ENCODE measurements around the gene TBX2. TPM values are rescaled to one million over a fixed set of nuclear protein-coding genes. Genes with fewer than 3 reads are reported as not detected.

TBX2 gene
- total RNA-seq, 1 experiment from 2014 or later: 42.7 TPM

DNA sequence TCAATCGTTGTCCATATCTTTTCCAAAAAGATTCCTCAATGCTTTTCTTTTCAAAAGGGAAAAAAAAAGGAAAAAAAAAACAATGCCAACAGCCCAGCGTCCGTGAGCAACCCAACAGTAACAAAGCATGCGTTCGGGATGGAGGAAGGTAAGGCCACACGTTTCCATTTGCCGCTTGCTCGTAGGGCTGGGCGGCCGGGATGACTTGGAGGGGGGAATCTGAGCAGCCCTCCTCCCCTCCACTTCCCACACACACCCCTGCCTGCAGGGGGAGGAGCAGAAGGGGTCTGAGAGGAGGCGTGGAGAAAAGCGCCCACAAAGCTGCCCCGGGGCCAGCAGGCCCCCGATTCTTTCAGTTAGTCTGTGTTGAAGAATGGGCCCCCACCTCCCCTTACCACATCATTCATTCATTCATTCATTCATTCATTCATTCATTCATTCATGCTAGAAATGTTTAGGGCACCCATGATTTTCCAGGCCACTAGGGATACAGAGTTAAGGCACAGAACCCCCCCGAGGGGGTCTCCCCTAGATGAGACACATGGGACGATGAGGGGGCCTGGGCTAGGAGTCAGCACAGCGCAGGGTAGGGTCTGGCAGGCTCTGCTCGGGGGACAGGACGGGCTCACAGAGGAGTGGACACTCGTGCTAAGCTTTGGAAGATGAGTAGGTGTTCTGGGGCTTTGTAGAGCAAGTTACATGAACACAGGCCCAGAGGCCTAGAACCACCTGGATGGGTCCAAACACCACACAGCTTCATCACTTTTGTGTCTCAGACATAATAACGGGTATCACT lies 10.9 kb upstream of the TBX2 start:
- H3K4me3 ChIP-seq: no peak overlapping the region
- no peaks in the 10 kb centered on the region for H3K9me3 ChIP-seq (replicated peaks)
- no peak overlapping the region for H3K27ac ChIP-seq
- peaks cover 8% of the 10 kb centered on the region; the same call in 1 of the 2 replicates for H3K4me1 ChIP-seq
- no peaks in the 10 kb centered on the region for H3K27me3 ChIP-seq
- no peak for DNase-seq
- H3K36me3 ChIP-seq: no peaks in the 10 kb centered on the region

DNA sequence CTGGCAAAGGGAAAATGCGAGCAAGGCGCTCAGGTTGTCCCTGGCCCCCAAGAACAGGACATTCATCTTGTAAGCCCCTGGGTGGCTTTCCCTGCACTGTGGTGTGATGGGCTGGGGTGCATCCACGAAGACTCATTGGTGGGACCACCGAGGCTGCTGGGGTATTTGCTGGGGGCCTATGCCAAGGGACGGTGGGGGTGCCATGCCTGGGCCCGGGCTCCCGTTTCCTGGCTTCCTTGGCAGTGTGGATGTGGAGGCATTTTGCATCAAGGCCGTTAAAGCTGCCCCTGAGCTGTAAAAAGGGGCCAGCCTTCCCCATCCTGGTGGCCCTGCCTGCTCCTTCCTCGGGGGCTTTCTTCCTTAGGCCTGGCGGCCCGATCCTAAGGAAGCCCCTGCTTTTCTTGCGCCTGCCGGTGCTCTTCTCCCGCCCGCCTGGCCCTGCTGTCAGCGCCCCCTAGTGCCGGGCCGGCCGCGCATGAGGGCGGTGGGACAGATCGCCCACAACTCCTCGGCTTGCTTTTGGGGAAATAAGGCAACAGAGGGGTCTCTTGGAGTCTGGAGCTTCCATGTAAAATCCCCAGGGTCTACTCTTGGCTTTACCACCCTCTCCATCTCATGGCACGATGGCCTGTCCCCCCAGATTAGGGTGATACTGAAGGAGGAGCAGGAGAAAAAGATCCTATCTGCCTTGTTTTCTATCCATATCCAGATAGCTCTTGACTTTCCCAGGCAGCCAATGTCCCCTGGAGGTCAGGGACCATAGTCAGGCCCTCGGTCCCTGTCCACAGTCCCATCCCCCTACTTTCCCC lies 9.8 kb upstream of the TBX2 start:
- H3K4me3 ChIP-seq: no peak overlapping the region
- no peaks in the 10 kb centered on the region for H3K9me3 ChIP-seq (replicated peaks)
- no peak overlapping the region for H3K27ac ChIP-seq
- peaks cover 15% of the 10 kb centered on the region for H3K4me1 ChIP-seq
- H3K27me3 ChIP-seq: no peaks in the 10 kb centered on the region
- H3K36me3 ChIP-seq: no peaks in the 10 kb centered on the region
- DNase-seq: no peak

DNA sequence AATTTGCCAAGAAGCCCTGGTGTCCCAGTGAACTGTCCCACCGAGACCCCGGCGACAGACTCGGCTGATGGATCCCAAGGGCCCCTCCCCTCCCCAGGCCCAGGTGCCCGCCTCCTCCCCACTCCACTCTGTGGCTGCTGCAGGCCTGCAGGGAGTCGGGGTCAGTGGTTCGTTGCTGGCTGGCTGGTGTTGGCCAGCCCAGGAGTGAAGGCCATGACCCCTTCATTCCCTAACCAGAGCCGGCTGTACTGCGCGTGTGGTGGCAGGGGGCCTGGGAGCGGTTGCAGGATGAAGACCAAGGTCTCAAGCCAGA lies 9.2 kb upstream of the TBX2 start:
- H3K4me1 ChIP-seq: peaks cover 17% of the 10 kb centered on the region
- DNase-seq: no peak
- H3K27ac ChIP-seq: no peak overlapping the region

DNA sequence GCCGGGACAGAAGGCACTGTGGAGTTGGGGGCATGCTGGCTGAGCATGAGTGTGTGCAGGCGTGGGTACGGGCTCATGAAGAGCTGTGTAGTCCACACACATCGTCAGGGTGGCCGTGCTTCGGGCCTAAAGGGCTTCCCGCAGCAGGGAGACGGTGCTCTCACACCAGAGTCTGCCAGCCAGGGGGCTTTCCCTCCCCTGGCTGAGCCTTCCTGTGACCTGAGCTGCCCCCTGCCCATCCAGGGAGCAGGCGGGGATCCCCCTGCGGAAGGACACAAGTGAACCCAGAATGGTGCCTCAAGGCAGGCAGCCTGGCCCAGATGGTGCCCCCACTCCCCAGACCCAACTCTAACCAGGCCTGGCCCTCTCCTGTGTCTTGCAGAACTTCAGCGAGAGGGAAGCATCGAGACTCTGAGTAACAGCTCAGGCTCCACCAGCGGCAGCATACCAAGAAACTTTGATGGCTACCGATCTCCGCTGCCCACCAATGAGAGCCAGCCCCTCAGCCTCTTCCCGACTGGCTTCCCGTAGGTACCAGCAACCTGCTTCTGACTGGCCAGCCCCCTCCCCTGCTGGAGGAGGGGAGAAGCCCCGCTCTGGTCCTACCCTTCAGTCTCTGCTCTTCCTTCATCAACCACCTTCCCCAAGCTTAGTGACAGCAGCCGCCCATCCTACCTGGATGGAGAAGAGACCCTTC lies 7.9 kb upstream of the TBX2 start:
- Histone ChIP-seq H3K4me1 (peaks cover 17% of the 10 kb centered on the region), H3K27me3 (no peaks in the 10 kb centered on the region), H3K9me3 (replicated peaks) (no peaks in the 10 kb centered on the region), H3K36me3 (no peaks in the 10 kb centered on the region), H3K4me3 (no peak overlapping the region), H3K27ac (no peak overlapping the region)
- no peak for DNase-seq

More for the DNA sequence above, 9.2 kb upstream of the TBX2 start:
- H3K9me3 ChIP-seq (replicated peaks): no peaks in the 10 kb centered on the region
- no peaks in the 10 kb centered on the region for H3K36me3 ChIP-seq
- H3K27me3 ChIP-seq: no peaks in the 10 kb centered on the region
- no peak overlapping the region for H3K4me3 ChIP-seq

DNA sequence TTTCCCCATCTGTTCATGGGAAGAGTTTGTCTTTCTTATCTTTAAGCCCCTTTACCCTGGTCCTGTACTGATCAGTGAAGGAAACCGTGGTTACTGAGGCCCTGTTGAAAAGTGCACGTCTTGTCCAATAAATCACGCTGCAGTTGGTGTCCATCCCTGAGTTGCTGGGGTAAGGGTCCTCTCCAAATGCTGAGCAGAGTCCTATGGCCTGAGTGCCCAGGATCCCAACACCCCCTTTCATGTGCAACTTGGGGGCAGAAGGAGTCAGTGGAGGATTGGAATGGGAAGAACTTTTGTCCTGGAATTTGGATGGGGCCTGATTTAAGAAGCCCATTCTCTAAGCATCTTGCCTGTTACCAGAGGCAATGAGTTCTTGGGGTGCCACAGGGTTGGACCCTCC lies 7.0 kb upstream of the TBX2 start:
- H3K36me3 ChIP-seq: no peaks in the 10 kb centered on the region
- H3K4me1 ChIP-seq: peaks cover 17% of the 10 kb centered on the region
- H3K4me3 ChIP-seq: no peak overlapping the region
- no peaks in the 10 kb centered on the region for H3K27me3 ChIP-seq
- H3K9me3 ChIP-seq (replicated peaks): no peaks in the 10 kb centered on the region
- no peak for DNase-seq
- no peak overlapping the region for H3K27ac ChIP-seq

DNA sequence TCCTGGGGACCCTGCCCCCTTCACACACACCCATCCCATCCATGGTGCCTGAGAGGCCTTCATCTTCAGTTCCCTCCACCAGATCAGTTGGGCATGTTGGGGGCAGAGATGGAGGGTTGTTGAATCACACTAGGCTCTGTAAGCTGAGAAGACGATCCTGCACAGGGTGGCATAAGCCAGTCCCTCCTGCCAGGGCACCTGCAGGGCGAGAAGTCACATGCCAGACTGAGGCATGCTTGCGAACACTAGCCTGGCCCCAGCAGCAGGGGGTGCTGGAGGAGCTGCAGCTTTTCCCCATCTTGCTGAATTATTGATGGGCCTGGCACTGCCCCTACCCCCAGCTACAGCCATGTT lies 6.1 kb upstream of the TBX2 start:
- no peak overlapping the region; the same call in 1 of the 2 replicates for H3K27ac ChIP-seq
- no peak for DNase-seq
- H3K9me3 ChIP-seq (replicated peaks): no peaks in the 10 kb centered on the region
- H3K4me1 ChIP-seq: peaks cover 17% of the 10 kb centered on the region
- H3K4me3 ChIP-seq: no peak overlapping the region
- H3K36me3 ChIP-seq: no peaks in the 10 kb centered on the region
- H3K27me3 ChIP-seq: no peaks in the 10 kb centered on the region

DNA sequence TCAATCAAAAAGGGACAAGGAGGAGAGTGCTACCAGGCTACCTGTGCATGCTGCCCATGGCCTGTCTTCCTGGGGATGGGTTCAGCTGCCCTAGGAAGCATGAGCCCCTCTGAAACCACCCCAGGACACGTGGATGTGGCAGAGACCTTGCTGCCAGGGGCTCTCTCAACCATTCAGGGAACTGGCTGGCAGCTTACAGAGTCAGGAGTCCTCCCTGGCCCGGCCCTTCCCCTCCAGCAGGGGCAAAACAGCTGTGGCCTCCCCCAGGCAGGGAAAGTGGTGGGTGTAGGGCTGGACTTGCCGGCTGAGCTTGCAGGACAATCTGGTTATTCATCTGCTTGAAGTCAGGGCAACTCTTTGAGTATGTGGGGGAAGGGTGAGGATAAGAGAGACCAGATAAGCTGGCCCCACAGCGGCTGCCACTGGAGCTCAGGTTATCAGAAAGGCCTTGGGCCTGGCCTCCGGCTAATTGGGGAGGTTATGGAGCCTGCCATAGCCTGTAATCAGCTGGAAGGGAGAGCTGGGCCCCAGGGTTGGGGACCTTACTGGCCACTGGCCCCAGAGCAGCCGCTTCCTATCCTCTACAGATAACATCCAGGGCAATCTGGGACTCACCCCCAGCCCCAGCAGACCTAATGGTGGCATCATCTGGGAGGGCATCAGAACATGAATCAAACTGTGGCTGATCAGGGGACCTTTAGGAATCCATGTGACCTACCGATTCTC lies 5.6 kb upstream of the TBX2 start:
- Histone ChIP-seq H3K9me3 (replicated peaks) (no peaks in the 10 kb centered on the region), H3K27me3 (no peaks in the 10 kb centered on the region), H3K27ac (peak overlapping the region; percentile 51), H3K36me3 (no peaks in the 10 kb centered on the region), H3K4me1 (peaks cover 17% of the 10 kb centered on the region), H3K4me3 (no peak overlapping the region)
- peak; percentile 86 to 92 for DNase-seq

DNA sequence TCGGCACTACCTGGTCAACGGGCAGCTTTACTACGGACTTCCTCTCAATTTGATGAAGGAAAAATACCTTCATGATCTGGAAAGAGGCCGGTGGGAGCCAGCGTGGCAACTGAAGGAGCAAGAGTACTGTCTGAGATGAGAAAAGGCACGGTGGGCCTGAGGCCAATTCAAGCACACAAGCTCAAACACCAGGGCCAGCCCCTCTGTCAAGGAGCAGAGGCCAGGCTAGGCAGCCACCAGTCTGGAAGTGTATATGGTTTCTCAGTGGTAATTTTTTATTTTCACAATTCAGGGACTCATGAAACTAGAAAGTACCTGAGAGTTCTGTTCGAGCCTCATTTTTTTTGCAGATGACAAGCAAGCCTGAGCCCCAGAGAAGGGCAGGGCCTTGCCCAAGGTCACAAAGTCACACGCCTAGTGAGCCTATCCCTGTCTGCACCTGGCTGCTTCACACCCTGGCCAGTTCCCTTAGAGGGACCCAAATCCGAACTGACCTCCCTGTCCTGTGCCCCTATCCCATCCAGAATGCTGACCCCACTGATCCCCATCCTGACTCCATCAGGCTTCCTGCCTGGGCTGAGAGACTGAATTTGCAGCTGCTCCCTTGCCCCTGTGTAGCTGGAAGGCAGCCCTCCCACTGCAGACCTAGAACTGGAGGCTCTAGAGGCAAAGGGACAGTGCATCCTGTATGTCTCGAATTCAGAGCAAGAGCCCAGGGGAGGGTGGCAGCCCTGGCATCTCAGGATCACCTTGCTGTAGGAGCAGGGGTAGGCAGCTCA lies 4.8 kb upstream of the TBX2 start:
- H3K9me3 ChIP-seq (replicated peaks): no peaks in the 10 kb centered on the region
- H3K36me3 ChIP-seq: no peaks in the 10 kb centered on the region
- peak overlapping the region; percentile 51 for H3K27ac ChIP-seq
- DNase-seq: peak in 1 of 2 experiments; percentile 51
- peaks cover 17% of the 10 kb centered on the region for H3K4me1 ChIP-seq
- H3K27me3 ChIP-seq: no peaks in the 10 kb centered on the region
- no peak overlapping the region for H3K4me3 ChIP-seq

DNA sequence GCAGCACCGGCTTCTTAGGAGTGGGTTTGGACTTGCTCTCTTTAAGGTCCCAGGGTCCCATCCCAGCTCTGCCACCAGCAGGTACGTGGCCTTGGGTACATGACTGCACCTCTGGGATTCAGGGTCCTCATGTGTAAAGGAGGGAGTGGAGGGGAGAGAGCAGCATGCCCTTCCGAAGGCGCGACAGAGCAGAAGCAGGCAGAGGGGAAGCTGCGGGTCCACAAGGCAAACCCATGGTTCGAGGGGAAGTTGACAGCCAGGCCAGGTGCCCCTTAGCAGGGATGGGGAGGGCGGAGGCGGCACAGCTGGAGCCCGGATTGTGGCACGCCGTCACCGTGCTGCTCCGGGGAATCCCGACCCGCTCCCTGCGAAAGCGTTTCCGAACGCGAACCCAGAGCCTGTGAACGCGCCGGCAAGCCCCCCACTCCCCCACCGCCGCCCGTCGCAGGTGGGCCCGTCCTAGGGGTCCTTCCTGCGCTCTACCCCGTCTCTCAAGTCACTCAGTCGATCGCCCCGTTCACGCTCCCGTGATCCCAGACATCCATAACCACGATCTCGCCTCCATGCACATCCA lies 4.1 kb upstream of the TBX2 start:
- H3K27me3 ChIP-seq: no peaks in the 10 kb centered on the region
- H3K4me3 ChIP-seq: no peak overlapping the region
- no peak for DNase-seq
- no peak overlapping the region for H3K27ac ChIP-seq
- peaks cover 17% of the 10 kb centered on the region for H3K4me1 ChIP-seq
- no peaks in the 10 kb centered on the region for H3K9me3 ChIP-seq (replicated peaks)
- no peaks in the 10 kb centered on the region for H3K36me3 ChIP-seq

DNA sequence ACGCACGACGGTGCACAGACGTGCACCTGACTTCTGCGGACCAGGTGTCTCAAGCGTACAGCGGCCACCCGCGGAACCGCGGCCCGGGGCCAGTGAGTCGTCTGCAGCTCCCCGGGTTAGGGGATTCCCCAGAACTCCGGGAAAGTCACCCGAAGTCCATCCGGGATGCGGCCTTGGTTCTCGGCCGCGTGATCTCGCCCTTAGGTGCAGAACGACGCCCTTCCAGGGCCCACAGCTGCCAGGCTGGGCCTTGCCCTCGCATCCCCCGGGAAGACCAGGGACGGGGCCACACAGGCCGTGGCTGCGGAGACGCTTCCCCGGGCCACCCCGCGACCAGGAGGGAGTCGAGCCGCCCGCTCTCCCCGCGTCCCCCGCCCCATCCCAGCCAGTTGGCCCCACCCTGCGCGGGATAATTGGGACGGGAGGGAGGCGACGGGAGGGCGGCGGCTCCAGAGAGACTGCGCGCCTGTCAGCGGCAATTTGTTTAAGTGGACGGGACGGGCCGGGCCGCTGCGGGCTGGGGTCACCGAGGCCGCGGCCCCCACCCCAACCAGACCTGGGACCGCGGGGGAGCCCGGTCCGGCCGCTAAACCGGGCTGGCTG lies 3.6 kb upstream of the TBX2 start:
- H3K27me3 ChIP-seq: no peaks in the 10 kb centered on the region
- no peak for DNase-seq
- H3K4me3 ChIP-seq: no peak overlapping the region
- peaks cover 17% of the 10 kb centered on the region for H3K4me1 ChIP-seq
- H3K9me3 ChIP-seq (replicated peaks): no peaks in the 10 kb centered on the region
- H3K36me3 ChIP-seq: no peaks in the 10 kb centered on the region
- no peak overlapping the region for H3K27ac ChIP-seq

DNA sequence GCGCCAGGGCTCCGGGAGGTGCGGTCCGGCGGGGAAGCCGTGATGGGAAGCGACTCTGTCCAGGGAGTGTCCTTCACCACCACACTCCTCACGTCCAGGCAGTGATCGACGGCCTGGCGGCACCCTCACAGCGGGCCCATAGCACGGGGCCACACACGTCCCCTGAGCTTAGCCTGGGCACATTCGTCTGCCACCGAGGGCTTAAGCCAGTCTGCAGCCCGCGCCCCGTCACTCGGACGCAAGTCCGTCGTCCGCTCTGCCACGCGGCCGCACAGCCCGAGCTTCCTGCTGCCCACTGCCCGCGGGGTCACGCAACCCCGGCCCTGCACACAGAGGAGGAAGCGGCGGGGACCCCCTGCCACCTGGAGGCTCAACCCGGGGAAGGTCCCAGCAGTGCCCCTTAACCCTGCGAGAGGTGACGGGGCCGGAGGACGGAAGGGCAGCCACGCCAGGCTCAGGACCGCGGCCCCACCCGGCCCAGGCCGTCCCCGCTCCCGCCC lies 3.0 kb upstream of the TBX2 start:
- no peak for DNase-seq
- H3K36me3 ChIP-seq: no peaks in the 10 kb centered on the region
- no peak overlapping the region for H3K4me3 ChIP-seq
- no peaks in the 10 kb centered on the region for H3K27me3 ChIP-seq
- peaks cover 17% of the 10 kb centered on the region for H3K4me1 ChIP-seq
- no peak overlapping the region for H3K27ac ChIP-seq
- no peaks in the 10 kb centered on the region for H3K9me3 ChIP-seq (replicated peaks)

DNA sequence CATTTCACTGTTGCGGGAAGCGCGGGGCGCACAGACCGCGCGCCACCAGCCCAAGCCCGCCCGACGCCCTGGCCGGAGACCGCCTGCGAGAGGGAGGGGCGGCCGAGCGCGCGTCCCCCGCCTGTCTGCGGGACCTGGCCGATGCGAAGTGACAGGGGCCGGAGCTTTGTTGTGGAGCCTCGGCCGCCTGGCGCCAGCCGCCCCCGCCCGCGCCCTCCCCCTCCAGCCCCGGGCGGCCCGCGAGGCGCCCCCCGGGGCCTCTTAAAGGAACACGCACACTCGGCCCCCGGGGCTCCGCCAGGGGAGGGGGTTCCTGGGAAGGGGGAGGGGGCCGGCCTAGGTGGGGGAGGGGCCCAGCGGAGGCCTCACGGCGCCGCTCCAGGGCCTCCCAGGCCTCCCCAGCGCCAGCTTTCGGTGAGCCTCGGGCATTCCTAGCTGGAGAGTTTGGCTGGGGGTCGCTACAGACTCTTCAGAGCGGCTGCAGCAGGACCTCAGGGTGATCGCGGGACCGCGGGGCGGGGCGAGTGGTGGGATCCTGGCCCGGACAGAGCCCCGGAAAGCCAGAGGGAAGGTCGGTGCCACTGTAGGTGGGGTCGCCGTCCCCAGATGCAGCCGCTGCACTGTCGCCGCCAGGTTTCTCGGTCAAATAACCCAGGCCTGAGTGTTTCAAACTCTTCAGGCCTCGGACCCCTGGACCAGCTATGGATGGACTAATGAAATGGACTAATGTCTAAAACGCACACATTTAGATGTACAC lies 2.4 kb upstream of the TBX2 start:
- Histone ChIP-seq H3K4me3 (no peak overlapping the region), H3K27me3 (no peaks in the 10 kb centered on the region), H3K36me3 (no peaks in the 10 kb centered on the region), H3K4me1 (peaks cover 17% of the 10 kb centered on the region), H3K27ac (no peak overlapping the region), H3K9me3 (replicated peaks) (no peaks in the 10 kb centered on the region)
- no peak for DNase-seq

DNA sequence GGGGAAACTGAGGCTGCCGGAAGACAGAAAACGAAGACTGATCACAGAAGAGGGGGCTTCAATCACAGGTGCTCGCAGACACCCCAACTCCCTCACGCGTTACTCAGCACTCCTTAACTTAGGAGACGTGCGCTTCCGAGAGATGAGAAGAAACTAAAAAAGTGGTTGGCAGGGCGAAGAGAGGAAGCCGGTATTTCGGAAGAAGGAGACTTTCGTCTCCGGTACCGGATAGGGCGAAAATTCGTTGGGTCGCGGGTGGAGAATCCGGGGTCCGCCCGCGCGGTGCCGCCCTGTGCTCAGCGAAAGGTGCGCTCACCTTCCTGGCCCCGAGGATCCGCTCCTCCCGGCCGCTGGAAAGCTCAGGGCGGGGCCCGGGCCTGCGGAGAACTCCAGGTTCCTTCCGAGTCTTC lies 917 bp upstream of the TBX2 start:
- H3K9me3 ChIP-seq (replicated peaks): no peaks in the 10 kb centered on the region
- H3K36me3 ChIP-seq: peaks cover 11% of the 10 kb centered on the region
- peak overlapping the region; percentile 91 for H3K4me3 ChIP-seq
- H3K27ac ChIP-seq: peak overlapping the region; percentile 94
- H3K27me3 ChIP-seq: no peaks in the 10 kb centered on the region
- DNase-seq: no peak
- peaks cover 16% of the 10 kb centered on the region for H3K4me1 ChIP-seq

Measured in SJCRH30 (cell line).